ENCODE measurements around the gene MCEE. TPM values are rescaled to one million over a fixed set of nuclear protein-coding genes. Genes with fewer than 3 reads are reported as not detected.
A peak's percentile ranks its signal among the peaks of the same experiment; 100 is the strongest.

MCEE gene
- total and polyA plus RNA-seq, 2 experiments from 2014 or later, result 32.8 to 51.1 TPM

GRCh38 chr2:71156573-71156972 is 26.5 kb upstream of the MCEE start:
- Histone ChIP-seq H3K4me1 (ENCODE audit: low read depth) (no peaks in the 10 kb centered on the region), H3K4me3 (no peak overlapping the region), H3K9me3 (ENCODE audit: low read depth) (no peaks in the 10 kb centered on the region), H3K27ac (no peak overlapping the region), H3K27me3 (no peaks in the 10 kb centered on the region), H3K36me3 (no peaks in the 10 kb centered on the region)
- peak in 1 of 2 donors; percentile 69 for DNase-seq (ENCODE audit: low read depth in 1 of 2, low spot score in 1 of 2)
- TF ChIP-seq CTCF (IDR thresholded peaks at IDR 0.05; ENCODE audit: low read depth, low read length), result no peak

- DNase-seq (ENCODE audit: low read depth in 1 of 2, low spot score in 1 of 2), result no peak
- TF ChIP-seq CTCF (IDR thresholded peaks at IDR 0.05; ENCODE audit: low read depth, low read length), result no peak
- Histone ChIP-seq H3K27ac (no peak overlapping the region), H3K4me3 (no peak overlapping the region), H3K4me1 (ENCODE audit: low read depth) (no peaks in the 10 kb centered on the region), H3K27me3 (no peaks in the 10 kb centered on the region), H3K36me3 (no peaks in the 10 kb centered on the region), H3K9me3 (ENCODE audit: low read depth) (no peaks in the 10 kb centered on the region)
Measured at GRCh38 chr2:71155846-71156245, 25.8 kb upstream of the MCEE start.

GRCh38 chr2:71154798-71155197 is 24.8 kb upstream of the MCEE start:
- no peak for TF ChIP-seq CTCF (IDR thresholded peaks at IDR 0.05; ENCODE audit: low read depth, low read length)
- no peak overlapping the region for H3K4me3 ChIP-seq
- no peak overlapping the region for H3K27ac ChIP-seq
- no peaks in the 10 kb centered on the region for H3K4me1 ChIP-seq (ENCODE audit: low read depth)
- peaks cover 4% of the 10 kb centered on the region for H3K36me3 ChIP-seq
- H3K27me3 ChIP-seq, result no peaks in the 10 kb centered on the region
- DNase-seq (ENCODE audit: low read depth in 1 of 2, low spot score in 1 of 2), result no peak
- H3K9me3 ChIP-seq (ENCODE audit: low read depth), result no peaks in the 10 kb centered on the region

DNA sequence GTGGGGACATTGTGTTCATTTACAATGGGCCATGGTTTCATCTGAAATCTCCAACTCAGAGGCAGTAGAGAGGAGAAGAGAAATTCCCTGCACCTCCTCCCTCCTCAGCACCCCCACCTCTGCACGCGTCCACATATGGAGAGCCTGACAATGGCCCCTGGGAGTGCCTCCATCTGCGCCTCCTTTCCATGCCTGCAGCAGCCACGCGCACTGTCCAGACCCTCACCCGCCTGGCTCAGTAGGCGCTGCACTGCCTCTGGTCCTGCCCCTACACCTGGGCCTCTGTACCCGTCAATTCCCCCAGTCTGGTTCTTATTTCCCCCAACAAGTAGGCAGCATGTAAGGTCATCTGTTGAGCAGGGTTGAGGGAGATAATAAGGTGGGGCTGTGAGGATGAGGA is 24.2 kb upstream of the MCEE start:
- no peak overlapping the region for H3K4me3 ChIP-seq
- DNase-seq (ENCODE audit: low read depth in 1 of 2, low spot score in 1 of 2), result no peak
- H3K36me3 ChIP-seq, result peaks cover 9% of the 10 kb centered on the region
- H3K9me3 ChIP-seq (ENCODE audit: low read depth), result no peaks in the 10 kb centered on the region
- no peak for TF ChIP-seq CTCF (IDR thresholded peaks at IDR 0.05; ENCODE audit: low read depth, low read length)
- no peaks in the 10 kb centered on the region for H3K27me3 ChIP-seq
- H3K27ac ChIP-seq, result no peak overlapping the region
- no peaks in the 10 kb centered on the region for H3K4me1 ChIP-seq (ENCODE audit: low read depth)

DNA sequence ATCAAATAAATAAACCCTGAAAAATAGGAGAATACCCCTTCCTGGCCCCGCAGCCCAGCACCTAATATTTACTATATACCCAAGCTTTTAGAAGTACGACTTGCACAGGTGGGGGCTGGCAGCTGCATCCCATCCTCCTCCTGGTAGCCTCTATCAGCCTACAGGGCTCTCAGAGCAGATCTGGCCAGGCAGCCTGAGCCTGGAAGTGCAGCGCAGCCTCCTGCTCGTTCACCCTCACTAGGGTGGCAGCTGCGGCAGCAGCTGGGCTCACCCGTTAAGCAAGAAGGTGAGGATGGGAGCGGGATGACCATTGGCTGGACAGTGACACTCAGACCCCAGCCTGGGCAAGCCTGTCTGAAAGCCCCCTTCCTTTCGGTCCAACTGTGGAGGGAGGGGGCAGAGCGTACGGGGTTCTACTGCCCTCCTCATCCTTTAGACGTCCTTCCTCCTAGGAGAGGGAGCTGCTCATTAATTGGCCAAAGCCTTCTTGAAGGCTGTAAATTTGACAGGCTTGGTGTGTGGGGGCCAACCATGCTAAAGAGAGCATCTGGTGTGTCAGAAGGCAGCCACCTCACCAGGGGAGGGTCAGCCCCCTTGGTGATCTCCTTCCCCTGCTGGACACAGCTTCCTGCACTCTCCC is 23.7 kb upstream of the MCEE start:
- no peak for TF ChIP-seq CTCF (IDR thresholded peaks at IDR 0.05; ENCODE audit: low read depth, low read length)
- DNase-seq (ENCODE audit: low read depth in 1 of 2, low spot score in 1 of 2), result no peak
- H3K27ac ChIP-seq, result no peak overlapping the region
- H3K36me3 ChIP-seq, result peaks cover 15% of the 10 kb centered on the region
- H3K4me3 ChIP-seq, result no peak overlapping the region
- no peaks in the 10 kb centered on the region for H3K9me3 ChIP-seq (ENCODE audit: low read depth)
- no peaks in the 10 kb centered on the region for H3K4me1 ChIP-seq (ENCODE audit: low read depth)
- H3K27me3 ChIP-seq, result no peaks in the 10 kb centered on the region
